ENCODE data around the gene MT1B.
"Not testable (repeated sequence)": the region's sequence is repeated elsewhere in the genome, so short reads cannot be mapped to it uniquely, and the experiment has no call there.

The MT1B gene

GRCh38 chr16:56621665-56622445 is 29.8 kb upstream of the MT1B start:
- not testable (repeated sequence) for DNase-seq

- DNase-seq: not testable (repeated sequence)
Observed at GRCh38 chr16:56623184-56623583, 28.5 kb upstream of the MT1B start.

- no peak for DNase-seq
Observed at GRCh38 chr16:56623637-56624036, 28.0 kb upstream of the MT1B start.

GRCh38 chr16:56625140-56625942 is 26.3 kb upstream of the MT1B start, which contains the start of gene MT1E:
MT1E (plus strand) TSS chr16:56625781; CDS start chr16:56625852, 71 bp downstream.
- DNase-seq: peak; percentile 69

- no peak for DNase-seq
Observed at GRCh38 chr16:56625943-56626654, 25.6 kb upstream of the MT1B start.

- DNase-seq: no peak
Observed at GRCh38 chr16:56626685-56627084, 25.0 kb upstream of the MT1B start.

- no peak for DNase-seq
Observed at GRCh38 chr16:56628486-56629350, 23.0 kb upstream of the MT1B start.

- no peak for DNase-seq
Observed at GRCh38 chr16:56629531-56629930, 22.2 kb upstream of the MT1B start.

GRCh38 chr16:56630134-56630533 is 21.6 kb upstream of the MT1B start:
- DNase-seq: no peak

- no peak for DNase-seq
Observed at GRCh38 chr16:56631197-56631596, 20.5 kb upstream of the MT1B start.

GRCh38 chr16:56631832-56632155 is 19.9 kb upstream of the MT1B start:
- DNase-seq: no peak

- DNase-seq: no peak
Observed at GRCh38 chr16:56632156-56632847, 19.4 kb upstream of the MT1B start, which contains the start of gene MT1M. MT1M (plus strand) TSS chr16:56632659; CDS start chr16:56632732, 73 bp downstream.

GRCh38 chr16:56632848-56633365 is 18.8 kb upstream of the MT1B start:
- DNase-seq: no peak

- no peak for DNase-seq
Observed at GRCh38 chr16:56633535-56633934, 18.2 kb upstream of the MT1B start.

GRCh38 chr16:56634715-56635440 is 16.8 kb upstream of the MT1B start:
- no peak for DNase-seq

GRCh38 chr16:56635441-56635967 is 16.2 kb upstream of the MT1B start:
- DNase-seq: no peak

- DNase-seq: no peak
Observed at GRCh38 chr16:56636616-56637413, 14.9 kb upstream of the MT1B start.

- peak; percentile 16 for DNase-seq
Observed at GRCh38 chr16:56637814-56638750, 13.6 kb upstream of the MT1B start, which contains the start of gene MT1A. MT1A (plus strand) TSS chr16:56638666; CDS start chr16:56638739, 73 bp downstream.

All from NCI-H774 (cell line).